Activated T-cell treated with anti-CD3 and anti-CD28 coated beads, Interleukin-2, amount 50 U/mL, for 72 hours (primary cell): ENCODE data around the gene UBE2E2. TPM values are rescaled to one million over a fixed set of nuclear protein-coding genes. Genes with fewer than 3 reads are reported as not detected.

Experiments
- ATAC-seq, 2 donors: fragments of 150-1000 bp; cut with Tn5 transposase; replicated peaks in 1 of 2; 2 replicates each; pipeline ENCODE4 v1.10.0; 2021; ENCODE audit warnings: moderate library complexity in 2 of 2, mild to moderate bottlenecking in 1 of 2
- DNase-seq, 2 donors: peaks; one replicate each; pipeline ENCODE4 v3.0.0; 2021 to 2022; ENCODE audit warnings: mixed read lengths in 1 of 2
- H3K27ac Mint-ChIP-seq: one replicate; pipeline ENCODE4 v1.8.0; 2022; ENCODE audit warnings: mild to moderate bottlenecking, moderate library complexity, mixed read lengths
- H3K27me3 Mint-ChIP-seq: one replicate; pipeline ENCODE4 v1.8.0; 2022; ENCODE audit warnings: low read depth, mixed read lengths
- H3K36me3 Mint-ChIP-seq, 2 donors: one replicate each; pipeline ENCODE4 v1.8.0; 2022; ENCODE audit warnings: mixed read lengths in 2 of 2, mild to moderate bottlenecking in 1 of 2; ENCODE audit not compliant: insufficient read depth in 2 of 2
- H3K4me1 Mint-ChIP-seq: one replicate; pipeline ENCODE4 v1.8.0; 2022; ENCODE audit warnings: low read depth, mixed read lengths
- H3K4me3 Mint-ChIP-seq, 2 donors: one replicate each; pipeline ENCODE4 v1.8.0; 2022; ENCODE audit warnings: mild to moderate bottlenecking in 2 of 2, mixed read lengths in 2 of 2, moderate library complexity in 2 of 2
- H3K9me3 Mint-ChIP-seq, 2 donors: one replicate each; pipeline ENCODE4 v1.8.0; 2022; ENCODE audit warnings: mixed read lengths in 2 of 2
- total RNA-seq, 2 donors: library from RNA; stranded (reverse); gene quantifications; one replicate each; pipeline ENCODE4 v1.2.3, GENCODE V29; 2022

The UBE2E2 gene
- 10 to 100 TPM; 11.8 to 11.9 TPM for total RNA-seq

- H3K27me3 Mint-ChIP-seq: peaks cover 18% of the 10 kb centered on the region
- ATAC-seq (peak; percentile 75 to 81), DNase-seq (peak; percentile 67 to 69)
- H3K4me3 Mint-ChIP-seq: peak within 1 kb of the TSS; percentile 87 to 91
- no peaks in the 10 kb centered on the region for H3K9me3 Mint-ChIP-seq
- peaks cover 0 to 7% of the 10 kb centered on the region in 2 donors for H3K36me3 Mint-ChIP-seq
- peaks cover 22% of the 10 kb centered on the region for H3K4me1 Mint-ChIP-seq
- peak within 1 kb of the TSS; percentile 62 for H3K27ac Mint-ChIP-seq
Observed at GRCh38 chr3:23202921-23203707, at the start of gene UBE2E2. Gene UBE2E2, plus strand, starts transcription at chr3:23203327.

DNA sequence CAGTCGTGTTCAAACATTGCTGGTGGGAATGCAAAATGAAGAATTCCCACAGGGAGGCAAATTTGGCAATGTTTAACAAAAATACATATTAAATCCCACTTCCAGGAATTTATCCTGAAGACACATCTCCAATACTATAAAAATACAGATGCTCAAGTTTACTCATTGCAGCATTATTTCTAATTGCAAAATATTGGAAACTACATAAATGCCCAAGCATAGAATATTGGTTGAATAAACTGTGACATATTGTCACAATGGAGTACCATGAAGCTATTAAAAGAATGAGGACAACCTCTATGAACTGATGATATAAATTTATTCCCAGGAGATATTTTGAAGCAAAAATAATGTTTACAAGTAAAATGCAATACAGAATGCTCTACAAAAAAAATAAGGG is 49.7 kb upstream of the UBE2E2 start:
- Mint-ChIP-seq H3K9me3 (peaks cover 0 to 1% of the 10 kb centered on the region in 2 donors), H3K27me3 (peaks cover 12% of the 10 kb centered on the region), H3K27ac (no peak overlapping the region), H3K36me3 (no peaks in the 10 kb centered on the region), H3K4me3 (no peak overlapping the region), H3K4me1 (no peaks in the 10 kb centered on the region)
- DNase-seq (no peak), ATAC-seq (no peak)

DNA sequence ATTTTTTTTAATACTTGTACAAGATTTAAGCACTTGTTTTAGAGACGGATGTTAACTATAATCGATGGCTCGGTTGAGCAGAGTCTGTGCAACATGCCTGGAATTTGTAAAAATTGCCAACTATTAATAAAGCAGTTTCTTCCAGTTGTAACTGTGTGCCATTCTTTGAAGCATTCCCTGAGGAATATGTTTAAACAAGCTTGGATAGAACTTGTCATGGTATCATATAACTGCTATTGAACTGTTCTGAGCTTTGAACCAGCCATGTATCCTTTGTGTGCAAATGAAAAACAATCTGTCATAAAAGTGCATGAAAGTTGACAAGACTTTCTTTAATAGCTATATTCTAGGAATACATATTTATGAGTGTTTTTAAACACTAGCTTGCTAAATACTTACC is 45.8 kb upstream of the UBE2E2 start:
- Mint-ChIP-seq H3K4me1 (peaks cover 6% of the 10 kb centered on the region), H3K27ac (no peak overlapping the region), H3K4me3 (no peak overlapping the region), H3K27me3 (peaks cover 5% of the 10 kb centered on the region), H3K9me3 (no peaks in the 10 kb centered on the region), H3K36me3 (no peaks in the 10 kb centered on the region)
- no peak for DNase-seq
- no peak for ATAC-seq

DNA sequence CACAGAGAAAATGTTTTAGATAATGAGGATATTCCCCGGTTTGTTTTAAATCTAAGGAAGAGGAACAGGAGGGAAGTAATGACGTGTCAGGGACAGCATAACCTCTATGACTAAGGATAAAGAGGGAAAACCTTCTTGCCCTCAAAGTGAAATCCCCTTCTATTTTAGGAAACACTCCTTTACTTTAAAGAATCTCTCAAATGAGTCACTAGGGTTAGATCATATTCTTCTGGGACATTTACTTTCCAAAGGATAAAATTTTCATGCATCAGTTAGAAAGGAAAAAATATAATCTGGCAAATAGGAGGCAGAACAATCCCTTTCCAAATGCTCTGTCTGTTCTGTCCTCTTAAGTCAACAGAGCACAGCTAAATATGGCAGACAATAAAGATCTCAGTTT is 43.2 kb upstream of the UBE2E2 start:
- H3K36me3 Mint-ChIP-seq: no peaks in the 10 kb centered on the region
- H3K4me3 Mint-ChIP-seq: no peak overlapping the region
- ATAC-seq (no peak), DNase-seq (no peak)
- peaks cover 5% of the 10 kb centered on the region for H3K27me3 Mint-ChIP-seq
- H3K9me3 Mint-ChIP-seq: no peaks in the 10 kb centered on the region
- no peak overlapping the region for H3K27ac Mint-ChIP-seq
- peaks cover 6% of the 10 kb centered on the region for H3K4me1 Mint-ChIP-seq

DNA sequence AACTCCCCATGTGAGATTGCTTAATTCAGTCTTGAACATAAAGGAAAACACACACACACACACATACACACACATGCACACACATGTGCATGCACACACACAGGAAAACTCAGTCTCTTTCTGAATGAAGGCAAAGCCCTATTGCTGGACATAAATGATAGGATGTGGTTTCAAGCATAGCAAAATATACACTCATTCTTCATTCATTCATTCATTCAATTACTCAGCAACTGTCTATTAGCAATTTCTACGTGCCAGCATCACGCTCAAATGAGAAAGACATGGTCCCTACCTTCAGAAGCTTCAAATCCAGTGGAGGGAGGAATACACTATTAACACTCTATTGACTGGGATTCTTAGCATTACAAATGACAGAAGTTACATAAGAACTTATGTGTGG is 41.8 kb upstream of the UBE2E2 start:
- peaks cover 5% of the 10 kb centered on the region for H3K27me3 Mint-ChIP-seq
- H3K4me1 Mint-ChIP-seq: peaks cover 6% of the 10 kb centered on the region
- no peaks in the 10 kb centered on the region for H3K9me3 Mint-ChIP-seq
- DNase-seq: no peak
- H3K36me3 Mint-ChIP-seq: no peaks in the 10 kb centered on the region
- no peak overlapping the region for H3K4me3 Mint-ChIP-seq
- ATAC-seq: no peak
- H3K27ac Mint-ChIP-seq: no peak overlapping the region

- no peak overlapping the region for H3K27ac Mint-ChIP-seq
- H3K4me3 Mint-ChIP-seq: no peak overlapping the region
- ATAC-seq: no peak
Observed at GRCh38 chr3:23161896-23162570, 41.1 kb upstream of the UBE2E2 start.

GRCh38 chr3:23162934-23163333 is 40.2 kb upstream of the UBE2E2 start:
- Mint-ChIP-seq H3K27me3 (no peaks in the 10 kb centered on the region), H3K4me1 (peaks cover 6% of the 10 kb centered on the region), H3K4me3 (no peak overlapping the region), H3K27ac (no peak overlapping the region), H3K9me3 (no peaks in the 10 kb centered on the region), H3K36me3 (no peaks in the 10 kb centered on the region)
- no peak for DNase-seq
- ATAC-seq: no peak

More at GRCh38 chr3:23161896-23162570, 41.1 kb upstream of the UBE2E2 start:
- Mint-ChIP-seq H3K36me3 (no peaks in the 10 kb centered on the region), H3K9me3 (no peaks in the 10 kb centered on the region), H3K4me1 (peaks cover 6% of the 10 kb centered on the region), H3K27me3 (peaks cover under 1% of the 10 kb centered on the region)
- DNase-seq: no peak

- Mint-ChIP-seq H3K27me3 (peaks cover 10% of the 10 kb centered on the region), H3K4me3 (no peak overlapping the region), H3K4me1 (peaks cover 5% of the 10 kb centered on the region), H3K27ac (no peak overlapping the region), H3K9me3 (peaks cover 2% of the 10 kb centered on the region in 2 donors), H3K36me3 (no peaks in the 10 kb centered on the region)
- DNase-seq (no peak), ATAC-seq (no peak)
Observed at GRCh38 chr3:23164746-23165145, 38.4 kb upstream of the UBE2E2 start.

- Mint-ChIP-seq H3K36me3 (no peaks in the 10 kb centered on the region), H3K4me1 (no peaks in the 10 kb centered on the region)
- DNase-seq: no peak
Observed at GRCh38 chr3:23165571-23165970, 37.6 kb upstream of the UBE2E2 start.

GRCh38 chr3:23166276-23166675 is 36.9 kb upstream of the UBE2E2 start:
- Mint-ChIP-seq H3K27ac (no peak overlapping the region), H3K36me3 (no peaks in the 10 kb centered on the region), H3K9me3 (peaks cover 8% of the 10 kb centered on the region in 2 donors), H3K4me3 (no peak overlapping the region), H3K27me3 (peaks cover 16% of the 10 kb centered on the region), H3K4me1 (no peaks in the 10 kb centered on the region)
- ATAC-seq (no peak), DNase-seq (no peak)

More at GRCh38 chr3:23165571-23165970, 37.6 kb upstream of the UBE2E2 start:
- Mint-ChIP-seq H3K4me3 (no peak overlapping the region), H3K27me3 (peaks cover 16% of the 10 kb centered on the region), H3K27ac (no peak overlapping the region), H3K9me3 (peaks cover 8% of the 10 kb centered on the region in 2 donors)
- ATAC-seq: no peak

DNA sequence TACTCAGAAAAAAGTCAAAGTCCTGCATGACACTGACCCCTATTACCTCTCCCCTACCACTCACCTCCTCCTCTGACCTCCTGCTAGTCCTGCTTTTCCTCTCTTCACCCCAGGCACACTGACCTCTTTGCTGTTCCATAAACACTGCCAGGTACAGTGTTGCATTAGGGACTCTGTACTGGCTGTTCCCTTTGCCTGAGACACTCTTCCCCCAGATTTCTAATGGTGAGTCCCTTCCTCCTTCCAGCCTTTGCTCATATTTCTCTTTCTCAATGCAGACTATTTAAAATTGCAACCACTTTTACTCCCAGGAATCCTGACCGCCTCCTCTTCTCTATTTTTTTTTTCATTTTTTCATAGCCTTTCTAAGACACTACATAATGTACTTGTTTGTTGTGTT is 36.3 kb upstream of the UBE2E2 start:
- H3K4me3 Mint-ChIP-seq: no peak overlapping the region
- H3K27me3 Mint-ChIP-seq: peaks cover 16% of the 10 kb centered on the region
- DNase-seq (no peak), ATAC-seq (no peak)
- no peaks in the 10 kb centered on the region for H3K36me3 Mint-ChIP-seq
- no peaks in the 10 kb centered on the region for H3K4me1 Mint-ChIP-seq
- peaks cover 8% of the 10 kb centered on the region in 2 donors for H3K9me3 Mint-ChIP-seq
- no peak overlapping the region for H3K27ac Mint-ChIP-seq

- no peaks in the 10 kb centered on the region for H3K4me1 Mint-ChIP-seq
- DNase-seq (no peak), ATAC-seq (no peak)
- H3K27ac Mint-ChIP-seq: no peak overlapping the region
- H3K9me3 Mint-ChIP-seq: peaks cover 8% of the 10 kb centered on the region in 2 donors
- no peak overlapping the region for H3K4me3 Mint-ChIP-seq
- H3K27me3 Mint-ChIP-seq: peaks cover 21% of the 10 kb centered on the region
- no peaks in the 10 kb centered on the region for H3K36me3 Mint-ChIP-seq
Observed at GRCh38 chr3:23169551-23169950, 33.6 kb upstream of the UBE2E2 start.

DNA sequence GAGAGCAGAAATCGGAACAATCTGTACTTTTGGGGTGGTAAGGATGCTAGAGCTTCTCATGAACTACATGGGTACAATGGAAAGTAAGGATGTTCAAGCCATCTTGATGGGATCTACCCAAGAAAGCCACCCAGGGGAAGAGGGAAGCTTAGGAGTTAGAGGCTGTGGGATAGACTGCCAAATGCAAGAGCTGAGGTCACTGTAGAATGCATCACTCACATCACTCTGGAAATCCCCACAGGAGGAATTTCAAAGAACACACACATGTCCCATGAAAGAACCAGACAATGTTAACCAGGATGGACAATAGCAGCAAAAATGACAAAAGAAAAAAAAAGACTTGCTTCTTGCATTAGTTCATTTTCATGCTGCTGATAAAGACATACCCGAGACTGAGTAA is 32.8 kb upstream of the UBE2E2 start:
- no peak overlapping the region for H3K4me3 Mint-ChIP-seq
- no peaks in the 10 kb centered on the region for H3K36me3 Mint-ChIP-seq
- no peak for DNase-seq
- no peaks in the 10 kb centered on the region for H3K4me1 Mint-ChIP-seq
- no peak for ATAC-seq
- no peak overlapping the region for H3K27ac Mint-ChIP-seq
- H3K27me3 Mint-ChIP-seq: peaks cover 21% of the 10 kb centered on the region
- H3K9me3 Mint-ChIP-seq: peaks cover 8% of the 10 kb centered on the region in 2 donors
